T-cell (primary cell): ENCODE measurements around the gene MBOAT1. TPM values are rescaled to one million over a fixed set of nuclear protein-coding genes. Genes with fewer than 3 reads are reported as not detected.
"Not testable (repeated sequence)": the region's sequence is repeated elsewhere in the genome, so short reads cannot be mapped to it uniquely, and the experiment has no call there.

Source experiments
- ATAC-seq, 4 experiments: fragments of 200-7000 bp in 3 of 4; fragments of 150-1000 bp in 1 of 4; cut with Tn5 transposase; replicated peaks in 1 of 4; 1 replicate in 3 of 4; 2 replicates in 1 of 4; pipeline ENCODE4 v1.10.0; 2021; ENCODE audit warnings: moderate library complexity in 3 of 4, mild to moderate bottlenecking in 2 of 4, moderate number of reproducible peaks in 1 of 4
- CTCF ChIA-PET, 2 donors: fragments of 300-600 bp; sonication (Branson Sonifier 250); formaldehyde crosslinking; loops; one replicate each; lab custom pipeline; 2022; ENCODE audit warnings: antibody characterized with exemption in 2 of 2; lab: Charles Lee
- POLR2A ChIA-PET, 2 donors: fragments of 300-600 bp; sonication (Branson Sonifier 250); formaldehyde crosslinking; loops; one replicate each; lab custom pipeline; 2022; ENCODE audit warnings: antibody characterized with exemption in 2 of 2; lab: Charles Lee
- DNase-seq, 35 experiments: peaks; one replicate each; pipeline versions ENCODE4 v3.0.0 to v3.0.0-alpha.2; 2013 to 2023
- H3K27ac ChIP-seq: one replicate; pipeline ENCODE4 v1.5.1; 2013; ENCODE audit warnings: low read length
- H3K27me3 ChIP-seq, 2 experiments: replicated peaks in 1 of 2; 1 replicate in 1 of 2; 2 replicates in 1 of 2; pipeline versions ENCODE4 v1.6.1 to v1.7.0; 2013; ENCODE audit warnings: low read length in 1 of 2, mixed read lengths in 1 of 2; ENCODE audit not compliant: control insufficient read depth in 2 of 2, insufficient read depth in 2 of 2; ENCODE audit errors: extremely low read depth in 1 of 2
- H3K36me3 ChIP-seq, 2 donors: 1 replicate in 1 of 2; 2 replicates in 1 of 2; pipeline versions ENCODE4 v1.6.1 to v1.7.0; 2013; ENCODE audit warnings: low read length in 1 of 2; ENCODE audit not compliant: control insufficient read depth in 2 of 2, insufficient read depth in 1 of 2; ENCODE audit errors: extremely low read depth in 1 of 2
- H3K4me1 ChIP-seq, 2 experiments: 1 replicate in 1 of 2; 2 replicates in 1 of 2; pipeline versions ENCODE4 v1.6.1 to v1.7.0; 2013; ENCODE audit warnings: low read length in 2 of 2, mixed read lengths in 1 of 2; ENCODE audit not compliant: insufficient read depth in 2 of 2, control insufficient read depth in 1 of 2; ENCODE audit errors: extremely low read depth in 1 of 2
- H3K4me3 ChIP-seq, 2 donors: 1 replicate in 1 of 2; 2 replicates in 1 of 2; pipeline versions ENCODE4 v1.5.1 to v1.7.0; 2013; ENCODE audit warnings: mild to moderate bottlenecking in 2 of 2, low read length in 1 of 2, moderate library complexity in 1 of 2; ENCODE audit not compliant: control insufficient read depth in 1 of 2; ENCODE audit errors: extremely low read depth in 1 of 2
- H3K9me3 ChIP-seq: 2 replicates; pipeline ENCODE4 v1.7.0; 2013
- H3K27ac Mint-ChIP-seq, 2 donors: one replicate each; pipeline ENCODE4 v1.8.0; 2020 to 2021; ENCODE audit warnings: mild to moderate bottlenecking in 2 of 2, mixed read lengths in 2 of 2
- H3K27me3 Mint-ChIP-seq, 2 donors: one replicate each; pipeline ENCODE4 v1.8.0; 2021 to 2022; ENCODE audit warnings: mixed read lengths in 2 of 2
- H3K36me3 Mint-ChIP-seq: one replicate; pipeline ENCODE4 v1.8.0; 2021; ENCODE audit warnings: mixed read lengths
- H3K4me1 Mint-ChIP-seq, 3 donors: one replicate each; pipeline ENCODE4 v1.8.0; 2020 to 2022; ENCODE audit warnings: mixed read lengths in 3 of 3, mild to moderate bottlenecking in 1 of 3
- H3K4me3 Mint-ChIP-seq, 3 donors: one replicate each; pipeline ENCODE4 v1.8.0; 2020 to 2022; ENCODE audit warnings: mild to moderate bottlenecking in 3 of 3, mixed read lengths in 3 of 3, moderate library complexity in 3 of 3
- H3K9me3 Mint-ChIP-seq, 3 donors: one replicate each; pipeline ENCODE4 v1.8.0; 2020 to 2022; ENCODE audit warnings: mixed read lengths in 3 of 3
- WGBS: methylation state at CpG from one replicate; pipeline ENCODE4 v1.1.5; 2013; ENCODE audit warnings: missing lambda C conversion rate; ENCODE audit not compliant: insufficient coverage; 5-methylcytosine and 5-hydroxymethylcytosine counted together
- total RNA-seq, 35 experiments: library from RNA in 6 of 35; stranded (reverse) in 6 of 35; fragments of 120-200 nt in 1 of 35; gene quantifications; one replicate each; pipeline versions ENCODE4 v1.2.1 to v1.2.4 and lab custom pipeline; 2013 to 2026

MBOAT1 gene
- total RNA-seq, 5 donors from 2014 or later (not counting 1 experiment from before 2014, with no cell fraction given), result 8.3 to 21.5 (median 12.0) TPM

DNA sequence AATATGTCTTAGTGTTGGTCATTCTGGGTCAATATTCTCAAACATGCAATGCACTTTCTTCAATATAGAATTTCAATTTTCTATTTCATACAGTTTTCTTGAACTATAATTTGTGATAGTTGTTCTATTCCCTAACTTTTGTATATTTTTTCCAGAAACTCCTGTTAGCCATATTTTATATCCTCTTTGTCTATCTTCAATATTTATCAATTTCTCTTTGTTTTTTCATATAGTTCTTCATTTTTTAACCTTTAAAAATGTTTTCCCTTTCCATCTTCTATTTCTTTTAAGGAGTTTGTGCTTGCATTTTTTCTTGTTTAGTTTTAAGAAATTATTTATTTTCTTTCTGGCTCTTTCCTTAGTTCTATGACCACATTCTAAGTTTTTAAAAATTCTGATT lies 42.0 kb upstream of the MBOAT1 start:
- Mint-ChIP-seq H3K27me3 (no peaks in the 10 kb centered on the region), H3K4me1 (no peaks in the 10 kb centered on the region), H3K4me3 (no peak overlapping the region), H3K27ac (no peak overlapping the region), H3K9me3 (no peaks in the 10 kb centered on the region), H3K36me3 (no peaks in the 10 kb centered on the region)
- ATAC-seq (no peak), DNase-seq (no peak)
- H3K9me3 ChIP-seq, result no peaks in the 10 kb centered on the region
- no peak overlapping the region for H3K27ac ChIP-seq
- no peaks in the 10 kb centered on the region for H3K36me3 ChIP-seq
- H3K4me3 ChIP-seq, result no peak overlapping the region
- H3K4me1 ChIP-seq, result no peaks in the 10 kb centered on the region
- ChIA-PET CTCF (interaction anchor here in 1 of 2 donors (0.8 kb wide), 1 partner anchor 570 kb away, joined by 3 read pairs; no protein-coding TSS in a partner anchor), POLR2A (no interaction called here)
- H3K27me3 ChIP-seq, result peaks cover 0 to 3% of the 10 kb centered on the region in 2 experiments

DNA sequence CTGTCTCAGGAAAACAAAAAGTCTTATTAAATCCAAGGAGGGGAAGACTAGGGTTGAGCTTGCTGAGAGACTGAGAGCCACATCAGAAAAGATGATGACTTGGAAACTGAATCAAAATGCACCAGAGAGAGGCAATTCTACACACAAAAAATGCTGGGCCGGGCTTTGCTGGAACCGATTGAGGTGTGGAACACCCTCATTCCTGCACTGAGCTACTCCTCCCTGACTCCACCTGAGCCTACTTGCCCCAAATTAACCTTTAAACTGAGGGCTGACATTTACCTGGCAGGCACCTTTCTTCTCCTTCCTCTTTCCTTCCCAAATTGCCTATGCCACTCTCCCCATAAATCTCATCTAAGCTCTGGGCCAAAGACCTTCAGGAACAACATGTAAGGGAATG lies 40.8 kb upstream of the MBOAT1 start:
- ATAC-seq (no peak), DNase-seq (no peak)
- Mint-ChIP-seq H3K36me3 (no peaks in the 10 kb centered on the region), H3K27ac (no peak overlapping the region), H3K9me3 (no peaks in the 10 kb centered on the region), H3K27me3 (no peaks in the 10 kb centered on the region), H3K4me1 (no peaks in the 10 kb centered on the region), H3K4me3 (no peak overlapping the region)
- Histone ChIP-seq H3K4me1 (no peaks in the 10 kb centered on the region), H3K27me3 (peaks cover 0 to 3% of the 10 kb centered on the region in 2 experiments), H3K27ac (no peak overlapping the region), H3K36me3 (no peaks in the 10 kb centered on the region), H3K4me3 (no peak overlapping the region), H3K9me3 (no peaks in the 10 kb centered on the region)
- ChIA-PET POLR2A (interaction anchor here in 1 of 2 donors (0.5 kb wide), 1 partner anchor 1470 kb away, joined by 3 read pairs; no protein-coding TSS in a partner anchor), CTCF (no interaction called here)
- WGBS, result 44% methylated on average over 2 of the region's 2 CpGs

DNA sequence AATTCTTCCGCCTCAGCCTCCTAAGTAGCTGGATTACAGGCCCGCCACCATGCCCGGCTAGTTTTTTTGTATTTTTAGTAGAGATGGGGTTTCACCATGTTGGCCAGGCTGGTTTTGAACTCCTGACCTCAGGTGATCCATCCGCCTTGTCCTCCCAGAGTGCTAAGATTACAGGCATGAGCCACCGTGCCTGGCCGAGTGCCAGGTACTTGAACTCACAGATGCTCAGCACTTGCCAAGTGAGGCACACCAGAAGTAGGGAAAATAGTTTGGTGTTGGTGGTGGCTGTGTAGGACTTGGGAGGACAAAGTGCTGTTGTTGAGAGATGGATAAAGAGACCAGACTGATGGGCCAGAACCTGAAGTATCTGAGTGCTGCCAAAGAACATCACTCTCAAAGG lies 40.0 kb upstream of the MBOAT1 start:
- Mint-ChIP-seq H3K4me3 (no peak overlapping the region), H3K4me1 (no peaks in the 10 kb centered on the region), H3K27me3 (no peaks in the 10 kb centered on the region), H3K36me3 (no peaks in the 10 kb centered on the region), H3K9me3 (no peaks in the 10 kb centered on the region), H3K27ac (no peak overlapping the region)
- Histone ChIP-seq H3K27me3 (peaks cover 0 to 3% of the 10 kb centered on the region in 2 experiments), H3K27ac (no peak overlapping the region), H3K4me1 (no peaks in the 10 kb centered on the region), H3K36me3 (no peaks in the 10 kb centered on the region), H3K4me3 (no peak overlapping the region), H3K9me3 (no peaks in the 10 kb centered on the region)
- CTCF ChIA-PET, result no interaction called here
- POLR2A ChIA-PET, result no interaction called here
- ATAC-seq (no peak), DNase-seq (no peak)
- 90% methylated on average over 4 of the region's 6 CpGs for WGBS

DNA sequence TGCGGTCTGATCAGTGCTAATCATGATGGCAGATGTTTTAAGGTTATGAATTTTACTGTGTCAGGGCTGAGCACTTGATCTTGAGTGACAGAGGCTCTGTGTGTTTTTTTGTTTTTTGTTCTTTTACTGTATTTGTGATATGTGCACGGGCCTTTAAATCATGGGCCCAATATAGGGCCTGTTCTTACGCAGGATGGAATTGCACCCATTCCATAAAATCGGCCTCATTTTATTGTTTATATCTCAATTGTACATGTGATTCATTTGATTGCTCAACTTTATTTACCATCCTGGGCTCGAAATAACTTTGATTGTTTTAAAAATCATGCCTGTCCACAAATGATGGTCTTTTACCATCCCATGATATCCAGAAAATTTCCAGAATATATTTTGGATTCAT lies 39.3 kb upstream of the MBOAT1 start:
- POLR2A ChIA-PET, result no interaction called here
- 76% methylated on average over 2 of the region's 5 CpGs for WGBS
- H3K27me3 ChIP-seq, result peaks cover 0 to 3% of the 10 kb centered on the region in 2 experiments
- no peak overlapping the region for H3K4me3 ChIP-seq
- H3K9me3 ChIP-seq, result no peaks in the 10 kb centered on the region
- no peaks in the 10 kb centered on the region for H3K36me3 ChIP-seq
- H3K27ac Mint-ChIP-seq, result no peak overlapping the region
- no peaks in the 10 kb centered on the region for H3K4me1 Mint-ChIP-seq
- H3K4me3 Mint-ChIP-seq, result no peak overlapping the region
- no peak for DNase-seq
- no peaks in the 10 kb centered on the region for H3K36me3 Mint-ChIP-seq
- H3K4me1 ChIP-seq, result no peaks in the 10 kb centered on the region
- H3K27ac ChIP-seq, result no peak overlapping the region
- ATAC-seq, result no peak
- CTCF ChIA-PET, result no interaction called here
- H3K27me3 Mint-ChIP-seq, result no peaks in the 10 kb centered on the region
- H3K9me3 Mint-ChIP-seq, result no peaks in the 10 kb centered on the region

DNA sequence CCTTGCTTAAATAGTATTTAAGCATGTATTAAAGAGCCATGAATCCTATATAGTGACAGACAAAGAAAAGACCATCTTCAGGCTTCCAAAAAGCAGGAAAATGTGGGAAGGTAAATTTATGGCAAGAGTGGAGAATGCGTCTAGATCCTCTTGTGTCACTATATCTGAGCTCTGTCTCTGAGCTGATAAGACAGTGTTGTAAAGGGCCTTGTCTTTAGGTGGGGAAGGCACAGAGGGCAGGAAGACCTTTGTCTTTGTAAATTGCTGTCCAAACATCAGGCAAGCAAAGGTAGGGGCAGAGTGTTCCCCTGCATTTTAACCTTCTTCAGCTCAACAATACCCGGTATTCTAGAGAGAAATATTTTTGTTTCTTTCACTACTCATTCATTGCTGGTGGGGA lies 33.9 kb upstream of the MBOAT1 start:
- Mint-ChIP-seq H3K4me1 (no peaks in the 10 kb centered on the region), H3K27me3 (no peaks in the 10 kb centered on the region), H3K9me3 (no peaks in the 10 kb centered on the region), H3K36me3 (no peaks in the 10 kb centered on the region), H3K4me3 (no peak overlapping the region), H3K27ac (no peak overlapping the region)
- ChIA-PET CTCF (no interaction called here), POLR2A (no interaction called here)
- Histone ChIP-seq H3K27ac (no peak overlapping the region), H3K36me3 (no peaks in the 10 kb centered on the region), H3K4me1 (no peaks in the 10 kb centered on the region), H3K9me3 (no peaks in the 10 kb centered on the region), H3K27me3 (no peaks in the 10 kb centered on the region), H3K4me3 (no peak overlapping the region)
- ATAC-seq (no peak), DNase-seq (no peak)
- 100% methylated on average over 1 of the region's 2 CpGs for WGBS

DNA sequence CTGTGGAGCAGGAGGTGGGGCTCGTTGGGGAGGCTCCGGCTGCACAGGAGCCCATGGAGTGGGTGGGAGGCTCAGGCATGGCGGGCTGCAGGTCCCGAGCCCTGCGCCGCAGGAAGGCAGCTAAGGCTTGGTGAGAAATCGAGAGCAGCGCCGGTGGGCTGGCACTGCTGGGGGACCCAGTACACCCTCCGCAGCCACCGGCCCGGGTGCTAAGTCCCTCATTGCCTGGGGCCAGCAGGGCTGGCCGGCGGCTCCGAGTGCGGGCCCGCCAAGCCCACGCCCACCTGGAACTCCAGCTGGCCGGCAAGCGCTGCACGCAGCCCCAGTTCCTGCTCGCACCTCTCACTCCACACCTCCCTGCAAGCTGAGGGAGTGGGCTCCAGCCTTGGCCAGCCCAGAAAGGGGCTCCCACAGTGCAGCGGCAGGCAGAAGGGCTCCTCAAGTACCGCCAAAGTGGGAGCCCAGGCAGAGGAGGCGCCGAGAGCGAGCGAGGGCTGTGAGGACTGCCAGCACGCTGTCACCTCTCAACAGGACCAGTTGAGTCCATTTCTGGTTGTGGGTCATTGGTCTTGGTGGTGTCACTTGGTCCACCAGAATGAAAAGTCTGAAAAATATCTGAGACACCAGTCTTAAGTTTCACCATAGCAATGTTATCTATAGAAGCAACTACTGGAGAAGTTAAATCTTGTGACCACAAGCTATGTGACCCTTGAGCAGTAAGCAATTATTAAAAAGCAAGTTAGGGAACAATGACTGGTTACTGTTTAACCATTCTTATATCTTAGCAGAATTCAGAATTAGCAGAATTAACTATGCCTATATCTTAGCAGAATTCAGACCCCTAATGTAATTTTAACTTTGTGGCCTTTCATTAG lies 32.8 kb upstream of the MBOAT1 start:
- POLR2A ChIA-PET, H3K27ac Mint-ChIP-seq, H3K36me3 Mint-ChIP-seq, CTCF ChIA-PET, H3K27ac ChIP-seq, DNase-seq, H3K4me3 Mint-ChIP-seq, H3K27me3 ChIP-seq, H3K9me3 ChIP-seq, H3K9me3 Mint-ChIP-seq, H3K4me3 ChIP-seq, ATAC-seq, H3K4me1 Mint-ChIP-seq, H3K27me3 Mint-ChIP-seq, H3K36me3 ChIP-seq, H3K4me1 ChIP-seq: not testable (repeated sequence)
- 96% methylated on average over 29 of the region's 29 CpGs for WGBS
